Caki2 (cell line): ENCODE data around the gene MYBPHL. TPM values are rescaled to one million over a fixed set of nuclear protein-coding genes. Genes with fewer than 3 reads are reported as not detected.

Source experiments
- DNase-seq: peaks from one replicate; pipeline ENCODE4 v3.0.0-alpha.2; 2015; ENCODE audit warnings: low read depth
- in situ Hi-C: cut with HindIII; loops from 2 replicates; pipeline ENCODE4 v1.10.0; 2016; ENCODE audit warnings: low sequenced_read_pairs, low pct_unique_long_range_greater_than_20kb, mixed read lengths
- total RNA-seq: library from RNA; depleted of rRNA; stranded (reverse); fragments of >200 nt; shearing (Covaris generic); gene quantifications from 2 replicates; pipeline ENCODE4 v1.2.3, GENCODE V29; 2014; ENCODE audit warnings: low replicate concordance

The MYBPHL gene
- total RNA-seq, 1 experiment from 2014 or later: not detected

GRCh38 chr1:109270623-109271317 is 36.0 kb downstream of the MYBPHL start:
- no peak for DNase-seq
- in situ Hi-C loops: no loop called here

GRCh38 chr1:109269981-109270622 is 36.7 kb downstream of the MYBPHL start:
- in situ Hi-C loops: no loop called here

GRCh38 chr1:109269212-109269980 is 37.4 kb downstream of the MYBPHL start:
- in situ Hi-C loops: no loop called here

More at GRCh38 chr1:109269981-109270622, 36.7 kb downstream of the MYBPHL start:
- DNase-seq: no peak

DNA sequence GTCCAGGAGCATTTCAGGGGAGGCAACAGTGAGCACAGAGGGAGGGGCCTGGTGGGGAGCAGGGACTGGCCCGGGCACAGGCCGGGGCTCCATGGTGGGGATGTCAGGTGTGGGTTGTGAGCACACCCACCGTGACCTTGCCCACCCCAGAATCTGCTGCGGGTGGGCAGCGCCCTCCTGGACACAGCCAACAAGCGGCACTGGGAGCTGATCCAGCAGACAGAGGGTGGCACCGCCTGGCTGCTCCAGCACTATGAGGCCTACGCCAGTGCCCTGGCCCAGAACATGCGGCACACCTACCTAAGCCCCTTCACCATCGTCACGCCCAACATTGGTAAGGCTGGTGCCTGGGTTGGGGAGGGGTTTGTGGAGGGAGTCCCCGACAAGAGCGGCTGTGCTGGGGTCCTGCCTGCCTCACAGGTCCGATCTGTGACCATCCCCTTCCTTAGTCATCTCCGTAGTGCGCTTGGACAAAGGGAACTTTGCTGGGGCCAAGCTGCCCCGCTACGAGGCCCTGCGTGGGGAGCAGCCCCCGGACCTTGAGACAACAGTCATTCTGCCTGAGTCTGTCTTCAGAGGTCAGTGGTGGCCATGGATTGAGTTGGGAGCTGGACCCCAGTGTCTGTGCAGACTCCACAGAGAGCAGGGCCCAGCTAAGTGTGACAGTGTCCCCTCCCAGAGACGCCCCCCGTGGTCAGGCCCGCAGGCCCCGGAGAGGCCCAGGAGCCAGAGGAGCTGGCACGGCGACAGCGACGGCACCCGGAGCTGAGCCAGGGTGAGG is 38.2 kb downstream of the MYBPHL start:
- no peak for DNase-seq
- in situ Hi-C loops: no loop called here

More at GRCh38 chr1:109269212-109269980, 37.4 kb downstream of the MYBPHL start:
- no peak for DNase-seq

- DNase-seq: no peak
- in situ Hi-C loops: no loop called here
These were observed 39.0 kb downstream of the MYBPHL start for GRCh38 chr1:109267743-109268300.

DNA sequence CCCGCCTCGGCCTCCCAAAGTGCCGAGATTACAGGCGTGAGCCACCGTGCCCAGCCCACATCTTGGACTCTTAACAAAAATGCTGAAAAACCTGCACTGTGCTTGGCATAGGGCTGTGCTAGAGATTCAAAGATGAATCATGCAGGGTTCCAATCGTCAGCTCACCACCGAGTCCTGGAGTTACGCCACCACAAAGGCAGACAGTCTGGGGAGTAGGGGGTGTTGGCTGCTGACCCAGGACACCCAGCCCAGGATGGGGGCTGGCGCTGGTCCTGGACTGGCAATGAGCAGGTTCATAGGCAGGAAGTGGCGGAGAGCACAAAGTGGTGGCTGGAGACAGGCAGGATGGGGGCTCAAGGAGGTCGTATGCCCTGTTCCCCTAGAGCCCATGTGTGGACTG is 39.8 kb downstream of the MYBPHL start:
- in situ Hi-C loops: no loop called here

DNA sequence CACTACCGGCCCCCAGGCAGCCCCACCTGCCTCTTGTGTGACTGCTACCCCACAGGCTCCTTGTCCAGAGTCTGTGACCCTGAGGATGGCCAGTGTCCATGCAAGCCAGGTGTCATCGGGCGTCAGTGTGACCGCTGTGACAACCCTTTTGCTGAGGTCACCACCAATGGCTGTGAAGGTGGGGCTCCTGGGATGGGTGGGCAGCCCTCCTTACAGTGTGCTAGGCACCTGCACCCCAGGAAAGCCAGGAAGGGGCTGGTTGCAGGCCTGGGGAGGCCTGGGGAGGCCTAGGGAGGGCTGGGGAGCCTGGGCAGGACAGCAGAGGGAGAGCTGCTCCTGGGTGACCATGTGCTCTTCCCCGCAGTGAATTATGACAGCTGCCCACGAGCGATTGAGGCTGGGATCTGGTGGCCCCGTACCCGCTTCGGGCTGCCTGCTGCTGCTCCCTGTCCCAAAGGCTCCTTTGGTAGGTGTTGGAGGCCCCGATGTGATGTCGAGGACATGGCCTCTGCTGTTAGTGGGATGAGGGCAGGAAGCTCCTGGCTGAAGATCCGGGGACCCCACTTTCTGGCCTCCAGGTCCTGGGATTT is 41.0 kb downstream of the MYBPHL start:
- no peak for DNase-seq
- in situ Hi-C loops: no loop called here

More for the DNA sequence above, 39.8 kb downstream of the MYBPHL start:
- no peak for DNase-seq

GRCh38 chr1:109265016-109265415 is 41.8 kb downstream of the MYBPHL start:
- in situ Hi-C loops: no loop called here
- DNase-seq: no peak

DNA sequence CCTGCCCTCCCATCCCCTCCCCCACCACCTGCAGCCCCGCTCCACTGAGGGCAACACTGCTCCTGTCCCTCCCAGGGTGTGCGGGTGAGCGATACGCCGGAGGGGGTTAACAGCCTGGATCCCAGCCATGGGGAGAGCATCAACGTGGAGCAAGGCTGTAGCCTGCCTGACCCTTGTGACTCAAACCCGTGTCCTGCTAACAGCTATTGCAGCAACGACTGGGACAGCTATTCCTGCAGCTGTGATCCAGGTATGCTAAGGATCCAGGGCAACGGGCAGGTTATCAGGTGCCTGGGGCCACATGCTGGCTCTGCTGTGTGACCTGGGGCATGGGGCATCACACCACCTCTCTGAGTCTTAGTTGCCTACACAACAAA is 42.4 kb downstream of the MYBPHL start:
- in situ Hi-C loops: no loop called here

GRCh38 chr1:109263597-109264378 is 43.0 kb downstream of the MYBPHL start:
- in situ Hi-C loops: no loop called here
- DNase-seq: peak; percentile 88

More for the DNA sequence above, 42.4 kb downstream of the MYBPHL start:
- DNase-seq: no peak

DNA sequence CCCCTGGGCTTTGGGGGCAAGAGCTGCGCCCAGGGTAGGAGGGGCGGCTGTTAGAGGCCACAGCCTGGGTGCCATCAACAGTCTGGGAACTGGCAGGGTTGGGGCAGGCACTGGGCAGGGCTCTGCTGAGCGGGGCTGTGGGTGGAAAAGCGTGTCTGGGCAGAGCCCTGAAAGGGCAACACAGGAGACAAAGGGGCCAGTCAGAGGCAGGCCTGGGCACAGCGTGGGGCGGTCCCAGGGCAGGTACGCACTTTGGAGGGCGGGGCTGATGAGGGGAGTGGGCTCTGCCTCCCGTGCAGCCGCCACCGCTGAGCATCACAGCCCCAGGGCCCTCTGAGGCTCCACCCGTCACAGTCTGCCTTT is 43.6 kb downstream of the MYBPHL start:
- in situ Hi-C loops: no loop called here
- DNase-seq: no peak

DNA sequence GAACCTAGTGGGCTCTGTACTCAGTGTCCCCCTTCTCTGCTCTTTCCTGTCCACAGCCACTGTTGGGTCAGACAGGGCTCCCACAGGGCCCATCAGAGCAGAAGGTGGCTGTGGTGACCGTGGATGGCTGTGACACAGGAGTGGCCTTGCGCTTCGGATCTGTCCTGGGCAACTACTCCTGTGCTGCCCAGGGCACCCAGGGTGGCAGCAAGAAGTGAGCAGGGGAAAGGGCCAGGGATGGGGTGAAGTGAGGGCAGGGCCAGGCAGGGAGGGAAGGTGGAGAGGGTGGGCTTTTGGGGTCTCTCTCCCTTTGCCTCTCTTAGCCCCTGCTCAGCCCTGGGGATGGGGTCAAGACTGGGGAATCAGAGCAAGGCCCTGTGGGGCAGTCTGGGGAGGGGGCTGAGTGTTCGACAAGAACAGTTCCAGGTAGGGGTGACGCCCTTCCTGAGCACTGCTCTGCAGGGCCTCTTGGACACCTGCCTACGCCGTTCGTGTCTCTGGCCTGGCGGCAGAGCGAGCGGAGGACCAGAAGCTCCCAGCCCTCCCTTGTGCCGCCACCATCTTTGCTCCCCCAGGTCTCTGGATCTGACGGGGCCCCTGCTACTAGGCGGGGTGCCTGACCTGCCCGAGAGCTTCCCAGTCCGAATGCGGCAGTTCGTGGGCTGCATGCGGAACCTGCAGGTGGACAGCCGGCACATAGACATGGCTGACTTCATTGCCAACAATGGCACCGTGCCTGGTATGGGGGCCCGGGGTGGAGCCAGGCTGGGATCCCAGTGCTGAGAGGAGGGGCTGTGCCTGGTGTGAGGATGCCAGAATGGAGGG is 44.4 kb downstream of the MYBPHL start:
- in situ Hi-C loops: no loop called here
- DNase-seq: no peak

DNA sequence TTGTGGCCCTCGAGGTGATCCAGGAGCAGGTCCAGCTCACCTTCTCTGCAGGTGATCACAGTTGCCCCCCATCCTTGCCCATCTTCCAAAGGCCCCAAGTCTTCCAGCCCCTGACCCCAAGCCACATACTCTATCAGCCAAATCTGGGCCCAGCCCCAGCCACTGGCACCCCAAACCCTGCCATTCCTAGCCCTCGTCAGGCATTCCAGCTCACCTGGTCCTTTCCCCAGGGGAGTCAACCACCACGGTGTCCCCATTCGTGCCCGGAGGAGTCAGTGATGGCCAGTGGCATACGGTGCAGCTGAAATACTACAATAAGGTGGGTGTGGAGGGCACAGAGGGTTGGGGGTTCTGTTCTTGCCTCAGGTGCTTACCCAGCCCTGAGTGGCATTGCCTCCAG is 45.2 kb downstream of the MYBPHL start:
- in situ Hi-C loops: no loop called here
- no peak for DNase-seq

- in situ Hi-C loops: no loop called here
- DNase-seq: no peak
These were observed 45.8 kb downstream of the MYBPHL start for GRCh38 chr1:109261006-109261405.

DNA sequence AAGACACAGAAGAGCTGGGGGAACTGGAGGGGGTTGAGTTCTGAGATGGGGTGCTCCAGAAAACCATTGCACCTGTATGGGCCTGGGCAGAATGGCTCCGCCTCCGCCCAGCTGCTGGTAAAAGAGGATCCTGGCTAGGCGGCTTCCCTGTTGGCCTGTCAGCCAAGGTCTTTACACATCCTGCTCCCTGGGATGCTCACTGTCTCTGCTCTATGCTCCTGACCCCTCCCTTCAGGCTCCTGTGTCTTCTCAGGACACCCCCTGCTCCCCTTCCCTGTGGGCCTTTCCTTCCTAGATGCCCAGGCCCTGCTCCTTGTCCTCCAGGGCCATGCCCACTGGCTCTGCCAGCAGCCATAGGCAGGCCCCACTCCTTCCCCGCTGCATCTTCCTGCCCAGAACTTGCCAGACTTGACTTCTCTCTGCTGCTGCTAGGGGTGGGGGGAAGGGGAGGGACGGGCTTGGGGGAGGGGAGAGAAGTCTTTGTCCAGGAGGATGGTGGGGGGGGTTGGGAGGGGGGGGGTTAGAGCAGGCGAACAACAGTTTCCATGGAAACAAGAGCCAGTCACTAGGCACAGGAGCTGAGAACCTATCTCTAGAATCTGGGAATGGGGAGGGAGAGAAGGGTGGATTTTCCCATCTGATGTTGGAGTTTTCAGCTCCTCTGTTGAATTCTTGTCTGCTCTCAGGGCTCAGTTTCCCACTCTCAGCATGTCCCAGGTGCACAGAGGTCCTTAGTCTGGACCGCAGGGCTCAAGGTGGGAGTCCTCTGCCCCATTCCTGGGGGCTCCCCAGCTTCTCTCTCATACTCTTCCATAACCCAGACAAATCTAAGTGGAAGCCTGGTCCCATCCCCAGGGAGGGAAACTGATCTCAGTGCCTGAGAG is 46.9 kb downstream of the MYBPHL start:
- in situ Hi-C loops: no loop called here
- DNase-seq: no peak
